NB4 (cell line): ENCODE data around the gene PMAIP1.
"Not testable (repeated sequence)": the region's sequence is repeated elsewhere in the genome, so short reads cannot be mapped to it uniquely, and the experiment has no call there.

ENCODE experiments used
- DNase-seq: peaks from one replicate; pipeline ENCODE4 v3.0.0; 2010; ENCODE audit warnings: low read depth
- H3K4me3 ChIP-seq: one replicate; pipeline ENCODE4 v1.5.1; 2011; ENCODE audit warnings: mild to moderate bottlenecking, low read depth, low read length, moderate library complexity
- MYC ChIP-seq: IDR thresholded peaks from 2 replicates; pipeline ENCODE4 v1.6.1; 2011; ENCODE audit warnings: low read depth, low read length
- POLR2A ChIP-seq: IDR thresholded peaks from 2 replicates; pipeline ENCODE4 v1.6.1; 2011; ENCODE audit warnings: mild to moderate bottlenecking; ENCODE audit not compliant: insufficient read length; ENCODE audit errors: extremely low read depth
- TF ChIP-seq, protein P1 (sequence below): IDR thresholded peaks from 2 replicates; pipeline ENCODE4 v1.6.1; 2011; ENCODE audit warnings: low read depth, low read length
- TF ChIP-seq, protein P2 (sequence below): IDR thresholded peaks from one replicate; pipeline ENCODE4 v1.5.1; 2012; ENCODE audit warnings: low read depth, low read length

The PMAIP1 gene

DNA sequence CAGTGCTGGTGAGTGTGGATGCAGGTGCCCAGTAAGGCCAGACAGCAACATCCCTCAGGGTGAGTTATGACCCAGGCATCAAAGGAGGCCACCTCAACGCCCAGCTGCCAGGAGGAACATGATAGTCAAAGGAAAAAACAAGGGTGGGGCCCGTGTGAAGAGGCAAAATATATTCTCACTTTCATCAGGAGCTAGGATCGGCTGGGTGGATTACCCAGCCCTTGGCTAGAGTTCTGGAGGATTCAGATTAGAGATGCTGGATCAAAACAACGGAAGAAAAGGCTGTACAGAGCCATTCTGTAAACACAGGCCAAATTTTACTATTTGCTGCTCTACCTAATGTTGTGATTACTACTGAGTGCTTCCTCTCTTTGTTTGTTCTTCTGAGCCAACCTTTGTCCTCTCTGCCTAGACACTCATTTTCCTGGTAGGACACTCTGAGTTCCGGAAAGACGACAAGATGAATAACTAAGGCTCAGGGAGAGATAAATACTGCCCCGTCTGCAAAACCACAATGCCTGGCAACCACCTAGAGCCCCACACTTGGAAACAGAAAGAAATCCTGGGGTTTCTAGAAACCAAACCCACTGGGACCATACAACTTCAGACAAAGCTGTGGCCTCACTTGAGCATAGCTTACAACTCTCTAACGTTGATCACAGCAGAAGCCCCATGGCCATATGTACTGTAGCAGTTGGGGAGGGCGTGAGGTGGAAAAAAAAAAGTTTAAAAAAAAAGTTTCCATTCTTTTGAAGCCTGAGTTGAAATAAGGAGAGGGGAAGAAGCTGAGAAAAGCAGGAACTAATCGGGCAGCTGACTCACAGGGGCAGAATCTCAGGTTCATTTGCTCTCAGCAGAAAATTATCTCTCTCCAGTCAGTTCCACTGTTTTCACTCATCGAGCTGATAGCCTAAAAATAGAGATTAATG is 17.8 kb upstream of the PMAIP1 start:
- no peak overlapping the region for H3K4me3 ChIP-seq
- TF ChIP-seq MYC: no peak
- TF ChIP-seq, protein P1, sequence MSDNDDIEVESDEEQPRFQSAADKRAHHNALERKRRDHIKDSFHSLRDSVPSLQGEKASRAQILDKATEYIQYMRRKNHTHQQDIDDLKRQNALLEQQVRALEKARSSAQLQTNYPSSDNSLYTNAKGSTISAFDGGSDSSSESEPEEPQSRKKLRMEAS: no peak
- TF ChIP-seq POLR2A: no peak
- TF ChIP-seq, protein P2, sequence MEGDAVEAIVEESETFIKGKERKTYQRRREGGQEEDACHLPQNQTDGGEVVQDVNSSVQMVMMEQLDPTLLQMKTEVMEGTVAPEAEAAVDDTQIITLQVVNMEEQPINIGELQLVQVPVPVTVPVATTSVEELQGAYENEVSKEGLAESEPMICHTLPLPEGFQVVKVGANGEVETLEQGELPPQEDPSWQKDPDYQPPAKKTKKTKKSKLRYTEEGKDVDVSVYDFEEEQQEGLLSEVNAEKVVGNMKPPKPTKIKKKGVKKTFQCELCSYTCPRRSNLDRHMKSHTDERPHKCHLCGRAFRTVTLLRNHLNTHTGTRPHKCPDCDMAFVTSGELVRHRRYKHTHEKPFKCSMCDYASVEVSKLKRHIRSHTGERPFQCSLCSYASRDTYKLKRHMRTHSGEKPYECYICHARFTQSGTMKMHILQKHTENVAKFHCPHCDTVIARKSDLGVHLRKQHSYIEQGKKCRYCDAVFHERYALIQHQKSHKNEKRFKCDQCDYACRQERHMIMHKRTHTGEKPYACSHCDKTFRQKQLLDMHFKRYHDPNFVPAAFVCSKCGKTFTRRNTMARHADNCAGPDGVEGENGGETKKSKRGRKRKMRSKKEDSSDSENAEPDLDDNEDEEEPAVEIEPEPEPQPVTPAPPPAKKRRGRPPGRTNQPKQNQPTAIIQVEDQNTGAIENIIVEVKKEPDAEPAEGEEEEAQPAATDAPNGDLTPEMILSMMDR: no peak
- DNase-seq: peak; percentile 62

DNA sequence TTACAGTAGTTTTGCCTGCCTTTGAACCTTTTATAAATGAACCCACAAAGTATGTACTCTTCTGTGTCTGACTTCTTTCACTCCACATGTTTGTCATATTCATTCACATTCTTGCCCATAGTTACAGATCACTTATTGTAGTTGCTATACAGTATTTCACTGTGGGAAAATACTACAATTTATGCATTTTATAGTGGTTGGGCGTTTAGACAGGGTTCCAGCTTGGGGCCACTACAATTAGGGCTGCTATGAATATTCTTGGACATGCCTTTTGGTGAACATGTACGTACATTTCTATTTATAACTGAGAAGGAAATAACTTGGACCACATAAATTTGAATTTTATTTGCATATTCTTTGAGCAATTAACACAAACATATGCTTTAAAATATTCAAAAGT is 15.4 kb upstream of the PMAIP1 start:
- TF ChIP-seq, protein P2: no peak
- no peak for TF ChIP-seq POLR2A
- TF ChIP-seq, protein P1: no peak
- no peak for TF ChIP-seq MYC
- DNase-seq: no peak
- no peak overlapping the region for H3K4me3 ChIP-seq

DNA sequence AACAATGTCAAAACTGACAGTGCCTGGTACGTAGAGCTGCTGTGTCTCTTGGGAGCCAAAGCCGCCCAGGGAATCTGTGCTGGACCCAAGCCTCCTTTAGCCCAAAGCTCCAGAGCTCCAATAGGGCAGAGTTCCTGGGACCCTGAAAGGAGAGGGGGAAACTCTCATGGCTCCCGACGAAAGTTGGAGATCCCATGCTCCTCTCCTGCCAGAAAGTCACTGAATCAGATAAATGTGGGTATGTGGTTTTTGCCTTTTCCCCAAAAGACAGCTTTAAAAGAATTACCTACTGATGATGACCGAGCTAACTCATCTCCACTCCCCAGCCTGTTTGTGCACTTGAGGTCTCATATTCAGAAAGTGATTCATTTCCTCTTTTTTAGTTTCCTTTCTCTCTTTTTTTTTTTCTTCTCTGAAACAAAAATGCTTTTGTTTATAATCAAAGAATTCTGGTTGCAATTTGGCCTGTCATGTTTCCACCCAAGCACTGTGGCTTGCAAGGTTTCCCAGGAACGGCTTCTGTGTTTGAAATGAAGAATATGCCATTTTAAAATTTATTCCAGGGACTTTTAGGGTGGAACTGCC is 14.1 kb upstream of the PMAIP1 start:
- H3K4me3 ChIP-seq: peak overlapping the region; percentile 11
- TF ChIP-seq, protein P1: no peak
- TF ChIP-seq, protein P2: no peak
- TF ChIP-seq MYC: no peak
- no peak for TF ChIP-seq POLR2A
- DNase-seq: peak; percentile 80

DNA sequence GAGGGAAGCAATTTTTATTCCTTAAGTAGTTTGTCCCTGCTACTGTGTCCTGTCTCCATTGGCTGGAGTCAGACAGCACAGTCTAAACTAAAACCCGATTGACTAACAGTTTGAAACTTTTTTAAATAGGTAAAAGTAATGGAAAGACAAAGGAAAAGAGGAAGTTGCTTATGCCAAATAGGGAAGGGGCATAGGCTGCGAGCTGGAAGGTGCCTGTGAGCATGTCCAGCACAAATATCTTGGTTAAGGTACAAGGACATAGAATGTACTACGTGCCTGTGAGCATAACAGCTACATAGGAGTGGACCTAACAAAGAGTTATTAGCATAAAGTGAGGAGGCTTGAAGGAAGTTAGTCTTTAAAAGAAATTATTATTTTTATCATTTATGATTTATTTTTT is 13.4 kb upstream of the PMAIP1 start:
- not testable (repeated sequence) for H3K4me3 ChIP-seq, DNase-seq

DNA sequence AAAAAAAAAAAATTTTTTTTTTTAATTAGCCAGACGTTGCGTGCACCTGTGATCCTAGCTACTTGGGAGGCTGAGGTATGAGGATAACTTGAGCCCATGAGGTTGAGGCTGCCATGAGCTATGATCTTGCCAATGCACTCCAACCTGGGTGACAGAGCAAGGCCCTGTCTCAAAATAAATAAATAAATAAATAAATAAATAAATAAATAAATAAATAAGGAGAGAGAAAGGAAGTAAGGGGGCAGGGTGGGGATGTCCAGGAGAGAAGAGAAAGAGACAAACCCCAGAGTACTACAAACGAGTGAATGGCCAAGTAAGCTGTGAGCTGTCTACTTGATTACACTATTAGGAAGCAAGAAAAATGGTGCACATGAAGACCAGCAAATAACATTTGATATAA is 7.7 kb upstream of the PMAIP1 start:
- TF ChIP-seq MYC: no peak
- TF ChIP-seq, protein P2: no peak
- TF ChIP-seq POLR2A: no peak
- TF ChIP-seq, protein P1: no peak
- H3K4me3 ChIP-seq: no peak overlapping the region
- DNase-seq: no peak

DNA sequence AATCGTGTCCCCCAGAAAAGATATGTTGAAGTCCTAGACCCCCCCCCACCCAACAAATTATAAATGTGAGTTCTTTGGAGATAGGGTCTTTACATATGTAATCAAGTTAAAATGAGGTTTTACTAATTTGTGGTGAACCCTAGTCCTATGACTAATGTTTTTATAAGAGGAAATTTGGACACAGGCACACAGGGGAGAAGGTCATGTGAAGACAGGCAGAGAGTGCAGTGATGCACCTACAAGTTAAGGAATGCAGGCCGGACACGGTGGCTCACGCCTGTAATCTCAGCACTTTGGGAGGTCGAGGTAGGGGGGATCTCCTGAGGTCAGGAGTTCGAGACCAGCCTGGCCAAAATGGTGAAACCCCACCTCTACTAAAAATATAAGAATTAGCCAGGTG is 5.8 kb upstream of the PMAIP1 start:
- DNase-seq: peak; percentile 38
- TF ChIP-seq, protein P2: no peak
- TF ChIP-seq MYC: no peak
- no peak for TF ChIP-seq POLR2A
- TF ChIP-seq, protein P1: no peak
- H3K4me3 ChIP-seq: no peak overlapping the region
